WERI-Rb-1 (cell line): ENCODE results near the gene HDAC10.

Experiments
- DNase-seq: peaks from one replicate; pipeline ENCODE4 v3.0.0-alpha.2; 2020
- H3K27ac ChIP-seq: fragments of 250-450 bp; sonication (Bioruptor Pico); 2 replicates; pipeline ENCODE4 v1.5.1; 2020; ENCODE audit warnings: mild to moderate bottlenecking, moderate library complexity
- H3K27me3 ChIP-seq: fragments of 250-450 bp; sonication (Bioruptor Pico); 2 replicates; pipeline ENCODE4 v1.5.1; 2021; ENCODE audit warnings: mild to moderate bottlenecking, low read depth, moderate library complexity; ENCODE audit not compliant: insufficient read depth, severe bottlenecking
- H3K36me3 ChIP-seq: fragments of 250-450 bp; sonication (Bioruptor Pico); 2 replicates; pipeline ENCODE4 v1.5.1; 2020; ENCODE audit warnings: mild to moderate bottlenecking, moderate library complexity
- H3K4me3 ChIP-seq: 2 replicates; pipeline ENCODE4 v1.5.1; 2011; ENCODE audit warnings: low read depth, mild to moderate bottlenecking, control low read depth, low read length
- H3K9me3 ChIP-seq: fragments of 250-450 bp; sonication (Bioruptor Pico); 2 replicates; pipeline ENCODE4 v1.5.1; 2021; ENCODE audit warnings: mild to moderate bottlenecking, moderate library complexity; ENCODE audit not compliant: severe bottlenecking
- CTCF ChIP-seq: IDR thresholded peaks from 2 replicates; pipeline ENCODE4 v1.5.1; 2011; ENCODE audit warnings: low read depth, mild to moderate bottlenecking, control low read depth, inconsistent platforms, low read length

The HDAC10 gene

GRCh38 chr22:50250555-50251476 is at the start of gene HDAC10:
Gene HDAC10 (minus strand): TSS chr22:50251265. CDS start chr22:50251032, 233 bp downstream.
- Histone ChIP-seq H3K9me3 (no peaks in the 10 kb centered on the region), H3K4me3 (peak within 1 kb of the TSS; percentile 70), H3K27me3 (no peaks in the 10 kb centered on the region), H3K36me3 (peaks cover 54% of the 10 kb centered on the region), H3K27ac (peak within 1 kb of the TSS; percentile 68)
- no peak for TF ChIP-seq CTCF
- peak; percentile 81 for DNase-seq

- Histone ChIP-seq H3K4me3 (no peak overlapping the region), H3K9me3 (no peaks in the 10 kb centered on the region), H3K27me3 (no peaks in the 10 kb centered on the region), H3K36me3 (peaks cover 59% of the 10 kb centered on the region), H3K27ac (no peak overlapping the region)
- no peak for TF ChIP-seq CTCF
- no peak for DNase-seq
These were observed 49.7 kb upstream of the HDAC10 start for GRCh38 chr22:50300620-50301257.

DNA sequence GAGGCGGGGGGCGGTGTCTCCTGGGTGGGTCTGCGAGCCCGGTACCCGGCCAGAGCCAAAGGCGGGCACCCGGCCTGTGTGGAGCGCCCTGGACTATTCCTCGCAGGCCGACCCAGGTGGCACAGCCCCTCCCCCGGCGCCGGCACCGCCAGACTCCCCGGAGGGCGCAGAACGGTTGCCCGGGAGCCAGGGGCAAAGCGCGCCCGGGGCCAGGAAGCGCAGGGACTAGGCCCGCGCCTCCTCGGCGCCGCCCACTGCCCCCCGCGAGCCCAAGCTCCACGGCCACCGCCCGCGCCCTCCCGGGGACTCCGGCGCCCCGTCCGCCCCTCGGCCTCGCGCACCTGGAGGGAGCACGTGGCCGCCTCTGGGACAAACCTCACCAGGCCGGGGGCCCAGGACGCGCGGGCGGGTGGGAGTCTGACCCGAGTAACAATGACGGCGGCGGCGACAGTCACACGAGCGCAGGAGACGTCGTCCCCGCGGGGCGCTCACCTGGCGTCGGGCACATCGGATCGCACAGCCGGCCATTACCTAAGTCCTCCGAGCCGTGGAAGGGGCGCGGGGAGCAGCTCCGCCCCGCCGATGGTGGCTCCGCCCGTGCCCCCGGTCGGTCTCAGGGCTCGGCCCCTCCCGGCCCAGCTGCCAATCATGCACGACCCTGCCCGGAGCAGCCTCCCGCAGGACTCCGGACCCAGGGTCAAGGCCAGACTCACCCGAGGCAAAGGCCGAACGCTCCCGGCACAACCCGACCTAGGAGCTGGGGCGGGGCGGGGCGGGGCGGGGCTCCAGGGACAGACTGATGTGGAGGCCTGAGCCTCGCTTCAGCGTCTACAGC is 48.9 kb upstream of the HDAC10 start:
- Histone ChIP-seq H3K27ac (no peak overlapping the region), H3K27me3 (no peaks in the 10 kb centered on the region), H3K36me3 (peaks cover 58% of the 10 kb centered on the region), H3K9me3 (no peaks in the 10 kb centered on the region), H3K4me3 (no peak overlapping the region)
- no peak for DNase-seq
- no peak for TF ChIP-seq CTCF

DNA sequence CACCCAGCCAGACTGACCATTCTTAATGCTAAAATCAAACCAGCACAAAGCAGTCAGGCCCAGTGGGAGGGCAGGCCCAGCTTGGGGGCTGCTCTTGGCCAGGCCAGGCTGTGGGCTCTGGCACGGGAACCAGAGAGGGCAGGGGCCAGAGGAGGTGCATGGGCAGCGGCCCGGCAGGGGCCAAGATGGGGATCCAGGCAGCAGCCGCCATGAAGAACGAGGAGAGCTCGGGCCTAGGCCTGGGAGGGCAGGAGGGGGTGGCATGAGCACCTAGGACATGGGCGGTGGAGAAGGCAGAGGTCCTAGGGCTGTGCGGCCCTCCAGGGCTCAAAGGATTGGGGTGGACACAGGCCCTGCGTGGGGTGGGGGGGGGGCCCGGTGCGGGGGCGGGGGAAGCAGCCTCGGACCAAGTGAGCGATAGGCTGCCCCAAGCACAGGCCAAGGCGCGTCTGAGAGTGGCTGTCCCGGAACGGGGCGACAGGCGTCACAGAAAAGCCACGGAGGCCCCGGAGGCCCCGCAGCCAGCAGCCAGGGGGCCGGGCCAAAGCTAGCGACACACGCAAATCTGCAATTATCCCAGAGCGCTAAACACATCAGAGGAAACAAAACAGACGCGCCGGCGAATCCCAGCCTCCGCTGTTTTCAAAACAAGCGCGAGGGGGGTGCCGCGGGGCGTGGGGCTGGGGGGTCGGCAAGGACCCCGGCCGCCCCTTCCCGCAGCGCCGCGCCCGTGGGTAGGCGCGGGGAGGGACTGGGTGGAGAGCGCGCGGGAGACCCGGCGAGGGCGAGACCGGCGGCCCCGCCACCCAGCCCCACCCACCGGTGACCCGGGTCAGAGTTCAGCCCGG is 48.1 kb upstream of the HDAC10 start:
- no peak overlapping the region for H3K27ac ChIP-seq
- H3K4me3 ChIP-seq: no peak overlapping the region
- H3K9me3 ChIP-seq: no peaks in the 10 kb centered on the region
- H3K27me3 ChIP-seq: no peaks in the 10 kb centered on the region
- no peak for TF ChIP-seq CTCF
- DNase-seq: no peak
- peaks cover 58% of the 10 kb centered on the region for H3K36me3 ChIP-seq

GRCh38 chr22:50298266-50298637 is 47.2 kb upstream of the HDAC10 start:
- Histone ChIP-seq H3K27ac (no peak overlapping the region), H3K27me3 (no peaks in the 10 kb centered on the region), H3K4me3 (no peak overlapping the region), H3K9me3 (no peaks in the 10 kb centered on the region), H3K36me3 (peaks cover 53% of the 10 kb centered on the region)
- DNase-seq: no peak
- TF ChIP-seq CTCF: no peak
